Peyer's patch (tissue), 4 donors: ENCODE results near the gene ZNF627.

Experiments
- POLR2A ChIP-seq, 2 donors: fragments of 450-650 bp; IDR thresholded peaks; one replicate each; pipeline ENCODE4 v1.5.1; 2017; ENCODE audit warnings: antibody characterized with exemption in 2 of 2, mild to moderate bottlenecking in 2 of 2, moderate library complexity in 2 of 2
- TF ChIP-seq, protein P1 (sequence below), 6 experiments: fragments of 450-650 bp in 4 of 6; fragments of 200-600 bp in 2 of 6; sonication (generic) in 1 of 6; IDR thresholded peaks; one replicate each; pipeline ENCODE4 v1.5.1; 2017 to 2019; ENCODE audit warnings: antibody characterized with exemption in 6 of 6, mild to moderate bottlenecking in 3 of 6, moderate library complexity in 1 of 6

DNA sequence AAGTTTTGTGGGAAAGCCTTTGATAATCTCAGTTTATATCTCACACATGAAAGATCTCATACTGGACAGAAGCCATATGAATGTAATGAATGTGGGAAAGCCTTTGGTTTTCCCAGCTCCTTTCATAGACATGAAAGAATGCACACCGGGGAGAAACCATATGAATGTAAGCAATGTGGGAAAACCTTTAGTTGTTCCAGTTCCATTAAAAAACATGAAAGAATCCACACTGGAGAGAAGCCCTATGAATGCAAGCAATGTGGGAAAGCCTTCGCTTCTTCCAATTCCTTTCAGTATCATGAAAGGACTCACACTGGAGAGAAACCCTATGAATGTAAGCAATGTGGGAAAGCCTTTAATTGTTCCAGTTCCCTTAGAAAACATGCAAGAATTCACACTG lies 54.8 kb downstream of the ZNF627 start:
- TF ChIP-seq, protein P1, sequence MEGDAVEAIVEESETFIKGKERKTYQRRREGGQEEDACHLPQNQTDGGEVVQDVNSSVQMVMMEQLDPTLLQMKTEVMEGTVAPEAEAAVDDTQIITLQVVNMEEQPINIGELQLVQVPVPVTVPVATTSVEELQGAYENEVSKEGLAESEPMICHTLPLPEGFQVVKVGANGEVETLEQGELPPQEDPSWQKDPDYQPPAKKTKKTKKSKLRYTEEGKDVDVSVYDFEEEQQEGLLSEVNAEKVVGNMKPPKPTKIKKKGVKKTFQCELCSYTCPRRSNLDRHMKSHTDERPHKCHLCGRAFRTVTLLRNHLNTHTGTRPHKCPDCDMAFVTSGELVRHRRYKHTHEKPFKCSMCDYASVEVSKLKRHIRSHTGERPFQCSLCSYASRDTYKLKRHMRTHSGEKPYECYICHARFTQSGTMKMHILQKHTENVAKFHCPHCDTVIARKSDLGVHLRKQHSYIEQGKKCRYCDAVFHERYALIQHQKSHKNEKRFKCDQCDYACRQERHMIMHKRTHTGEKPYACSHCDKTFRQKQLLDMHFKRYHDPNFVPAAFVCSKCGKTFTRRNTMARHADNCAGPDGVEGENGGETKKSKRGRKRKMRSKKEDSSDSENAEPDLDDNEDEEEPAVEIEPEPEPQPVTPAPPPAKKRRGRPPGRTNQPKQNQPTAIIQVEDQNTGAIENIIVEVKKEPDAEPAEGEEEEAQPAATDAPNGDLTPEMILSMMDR (IDR thresholded peaks at IDR 0.05), result no peak
- no peak for TF ChIP-seq POLR2A (IDR thresholded peaks at IDR 0.05)
